SH-SY5Y (cell line): ENCODE measurements around the gene CBFA2T3.

Source experiments
- GATA2 ChIP-seq: IDR thresholded peaks from 2 replicates; pipeline ENCODE4 v1.6.1; 2011; ENCODE audit warnings: mild to moderate bottlenecking, low read depth, low read length
- GATA3 ChIP-seq: IDR thresholded peaks from 2 replicates; pipeline ENCODE4 v1.6.1; 2011; ENCODE audit warnings: low read depth, mild to moderate bottlenecking, low read length, moderate library complexity

The CBFA2T3 gene

GRCh38 chr16:88928405-88929090, 48.5 kb downstream of the CBFA2T3 start:
- TF ChIP-seq GATA2 (no peak), GATA3 (no peak)

- TF ChIP-seq GATA3: no peak
- TF ChIP-seq GATA2: no peak
These were observed 49.3 kb downstream of the CBFA2T3 start for GRCh38 chr16:88927661-88928060.

- TF ChIP-seq GATA3: no peak
- no peak for TF ChIP-seq GATA2
These were observed 50.0 kb downstream of the CBFA2T3 start for GRCh38 chr16:88927010-88927409.

GRCh38 chr16:88926374-88926990, 50.5 kb downstream of the CBFA2T3 start:
- no peak for TF ChIP-seq GATA2
- no peak for TF ChIP-seq GATA3

GRCh38 chr16:88925540-88925887, 51.5 kb downstream of the CBFA2T3 start:
- TF ChIP-seq GATA3 (no peak), GATA2 (no peak)

- no peak for TF ChIP-seq GATA3
- TF ChIP-seq GATA2: no peak
These were observed 52.0 kb downstream of the CBFA2T3 start for GRCh38 chr16:88924834-88925539.

- no peak for TF ChIP-seq GATA3
- no peak for TF ChIP-seq GATA2
These were observed 52.8 kb downstream of the CBFA2T3 start for GRCh38 chr16:88923926-88924833.

GRCh38 chr16:88923450-88923849, 53.6 kb downstream of the CBFA2T3 start:
- no peak for TF ChIP-seq GATA2
- no peak for TF ChIP-seq GATA3

GRCh38 chr16:88922826-88923410, 54.1 kb downstream of the CBFA2T3 start:
- TF ChIP-seq GATA3: no peak
- TF ChIP-seq GATA2: no peak

GRCh38 chr16:88922114-88922825, 54.7 kb downstream of the CBFA2T3 start:
- TF ChIP-seq GATA2: no peak
- no peak for TF ChIP-seq GATA3

- no peak for TF ChIP-seq GATA3
- TF ChIP-seq GATA2: no peak
These were observed 55.4 kb downstream of the CBFA2T3 start for GRCh38 chr16:88921591-88921990.

- no peak for TF ChIP-seq GATA2
- no peak for TF ChIP-seq GATA3
These were observed 56.1 kb downstream of the CBFA2T3 start for GRCh38 chr16:88920618-88921590.
